IPS-18a (cell line): ENCODE results near the gene IGFL1.
A peak's percentile ranks its signal among the peaks of the same experiment; 100 is the strongest.
"Not testable (repeated sequence)": the region's sequence is repeated elsewhere in the genome, so short reads cannot be mapped to it uniquely, and the experiment has no call there.

Experiments used
- H3K27ac ChIP-seq: one replicate; pipeline ENCODE4 v1.5.1; 2013; ENCODE audit warnings: low read length
- H3K27me3 ChIP-seq: one replicate; pipeline ENCODE4 v1.6.1; 2013; ENCODE audit warnings: mild to moderate bottlenecking, low read length; ENCODE audit not compliant: control insufficient read depth, insufficient read depth
- H3K36me3 ChIP-seq: one replicate; pipeline ENCODE4 v1.6.1; 2013; ENCODE audit warnings: low read depth, low read length; ENCODE audit not compliant: control insufficient read depth
- H3K4me1 ChIP-seq: one replicate; pipeline ENCODE4 v1.6.1; 2013; ENCODE audit warnings: low read depth, low read length; ENCODE audit not compliant: control insufficient read depth
- H3K4me3 ChIP-seq: one replicate; pipeline ENCODE4 v1.5.1; 2013; ENCODE audit warnings: low read length
- H3K9ac ChIP-seq: one replicate; pipeline ENCODE4 v1.6.1; 2013; ENCODE audit warnings: mild to moderate bottlenecking, low read length, moderate library complexity
- H3K9me3 ChIP-seq: one replicate; pipeline ENCODE4 v1.6.1; 2013; ENCODE audit warnings: low read depth, low read length; ENCODE audit not compliant: control insufficient read depth

The IGFL1 gene

GRCh38 chr19:46261501-46261900 is 32.0 kb downstream of the IGFL1 start:
- H3K36me3 ChIP-seq, H3K27me3 ChIP-seq, H3K4me1 ChIP-seq, H3K27ac ChIP-seq, H3K9me3 ChIP-seq, H3K4me3 ChIP-seq, H3K9ac ChIP-seq: not testable (repeated sequence)

DNA sequence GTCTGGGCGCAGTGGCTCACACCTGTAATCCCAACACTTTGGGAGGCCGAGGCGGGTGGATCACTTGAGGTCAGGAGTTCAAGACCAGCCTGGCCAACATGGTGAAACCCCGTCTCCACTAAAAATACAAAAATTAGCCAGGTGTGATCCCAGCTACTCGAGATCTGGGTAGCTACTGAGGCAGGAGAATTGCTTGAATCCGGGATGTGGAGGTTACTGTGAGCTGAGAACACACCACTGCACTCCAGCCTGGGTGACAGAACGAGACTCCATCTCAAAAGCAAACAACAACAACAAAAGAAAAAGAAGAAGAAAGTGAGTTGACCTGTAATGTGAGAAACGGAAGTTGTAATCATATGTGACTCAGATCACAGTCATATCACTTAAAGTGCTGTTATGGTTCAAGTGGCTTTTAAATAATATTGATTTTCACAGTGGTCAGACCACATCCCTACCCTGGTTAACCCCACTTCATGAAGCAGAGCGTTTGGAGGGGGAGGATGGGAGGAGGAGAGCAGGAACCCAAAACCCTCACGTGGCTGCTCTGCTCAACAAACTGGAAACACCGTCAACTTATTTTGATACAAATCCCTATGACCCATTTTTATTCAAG is 33.2 kb downstream of the IGFL1 start:
- H3K9me3 ChIP-seq, H3K27me3 ChIP-seq, H3K36me3 ChIP-seq, H3K27ac ChIP-seq, H3K4me1 ChIP-seq, H3K4me3 ChIP-seq, H3K9ac ChIP-seq: not testable (repeated sequence)

DNA sequence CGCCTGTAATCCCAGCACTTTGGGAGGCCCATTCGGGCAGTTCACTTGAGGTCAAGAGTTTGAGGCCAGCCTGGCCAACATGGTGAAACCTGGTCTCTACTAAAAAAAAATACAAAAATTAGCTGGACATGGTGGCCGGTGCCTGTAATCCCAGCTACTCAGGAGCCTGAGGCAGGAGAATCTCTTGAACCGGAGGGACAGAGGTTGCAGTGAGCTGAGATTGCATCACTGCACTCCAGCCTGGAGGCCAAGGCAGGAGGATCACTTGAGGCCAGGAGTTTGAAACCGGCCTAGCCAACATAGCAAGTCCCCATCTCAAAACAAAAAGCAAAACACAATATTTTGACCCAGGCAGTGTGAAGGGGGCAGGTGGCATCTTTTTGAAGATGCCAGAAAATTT is 35.3 kb downstream of the IGFL1 start:
- H3K27ac ChIP-seq, H3K4me1 ChIP-seq, H3K27me3 ChIP-seq: not testable (repeated sequence)

GRCh38 chr19:46265217-46265828 is 35.8 kb downstream of the IGFL1 start:
- no peak overlapping the region for H3K27ac ChIP-seq
- H3K9me3 ChIP-seq = no peaks in the 10 kb centered on the region
- H3K4me3 ChIP-seq = no peak overlapping the region
- H3K27me3 ChIP-seq = no peaks in the 10 kb centered on the region
- no peaks in the 10 kb centered on the region for H3K36me3 ChIP-seq
- H3K4me1 ChIP-seq = peaks cover 4% of the 10 kb centered on the region
- H3K9ac ChIP-seq = no peak overlapping the region

More for the DNA sequence above, 35.3 kb downstream of the IGFL1 start:
- not testable (repeated sequence) for H3K9ac ChIP-seq, H3K4me3 ChIP-seq, H3K36me3 ChIP-seq, H3K9me3 ChIP-seq

GRCh38 chr19:46269101-46269500 is 39.6 kb downstream of the IGFL1 start:
- no peak overlapping the region for H3K4me3 ChIP-seq
- no peaks in the 10 kb centered on the region for H3K9me3 ChIP-seq
- no peaks in the 10 kb centered on the region for H3K36me3 ChIP-seq
- peaks cover 18% of the 10 kb centered on the region for H3K4me1 ChIP-seq
- no peak overlapping the region for H3K27ac ChIP-seq
- no peaks in the 10 kb centered on the region for H3K27me3 ChIP-seq
- no peak overlapping the region for H3K9ac ChIP-seq

GRCh38 chr19:46270521-46271256 is 41.1 kb downstream of the IGFL1 start:
- H3K9ac ChIP-seq = peak overlapping the region; percentile 55
- H3K4me3 ChIP-seq = peak overlapping the region; percentile 52
- H3K9me3 ChIP-seq = no peaks in the 10 kb centered on the region
- no peaks in the 10 kb centered on the region for H3K36me3 ChIP-seq
- peaks cover 18% of the 10 kb centered on the region for H3K4me1 ChIP-seq
- H3K27me3 ChIP-seq = no peaks in the 10 kb centered on the region
- peak overlapping the region; percentile 15 for H3K27ac ChIP-seq

GRCh38 chr19:46271481-46272197 is 42.1 kb downstream of the IGFL1 start:
- no peaks in the 10 kb centered on the region for H3K27me3 ChIP-seq
- H3K4me1 ChIP-seq = peaks cover 18% of the 10 kb centered on the region
- no peak overlapping the region for H3K4me3 ChIP-seq
- no peak overlapping the region for H3K27ac ChIP-seq
- no peaks in the 10 kb centered on the region for H3K9me3 ChIP-seq
- no peaks in the 10 kb centered on the region for H3K36me3 ChIP-seq
- no peak overlapping the region for H3K9ac ChIP-seq

GRCh38 chr19:46273931-46274330 is 44.4 kb downstream of the IGFL1 start:
- not testable (repeated sequence) for H3K9me3 ChIP-seq, H3K9ac ChIP-seq, H3K27me3 ChIP-seq, H3K36me3 ChIP-seq, H3K27ac ChIP-seq, H3K4me3 ChIP-seq
- H3K4me1 ChIP-seq = peaks cover 22% of the 10 kb centered on the region

- Histone ChIP-seq H3K36me3 (no peaks in the 10 kb centered on the region), H3K27me3 (no peaks in the 10 kb centered on the region), H3K4me1 (peaks cover 6% of the 10 kb centered on the region), H3K27ac (no peak overlapping the region), H3K9ac (no peak overlapping the region), H3K9me3 (no peaks in the 10 kb centered on the region), H3K4me3 (no peak overlapping the region)
These were observed 49.6 kb downstream of the IGFL1 start for GRCh38 chr19:46279177-46279576.
